Neural cell (in vitro differentiated cells): ENCODE data around the gene GSTM5.

Experiments used
- CTCF ChIP-seq: fragments of 450-650 bp; IDR thresholded peaks from 2 replicates; pipeline ENCODE4 v1.5.1; 2014; ENCODE audit warnings: antibody characterized with exemption, mild to moderate bottlenecking, moderate library complexity; ENCODE audit not compliant: poor library complexity, severe bottlenecking
- EP300 ChIP-seq: fragments of 450-650 bp; conservative IDR thresholded peaks from 2 replicates; pipeline ENCODE4 v1.6.1; 2014; ENCODE audit warnings: antibody characterized with exemption, mild to moderate bottlenecking, moderate library complexity; ENCODE audit not compliant: poor library complexity, severe bottlenecking
- EZH2 ChIP-seq: fragments of 200-600, 300-800 bp; shearing (Covaris generic), sonication (generic); IDR thresholded peaks from 2 replicates; pipeline ENCODE4 v1.6.1; 2014; ENCODE audit warnings: antibody characterized with exemption, low read length, borderline replicate concordance, mild to moderate bottlenecking; ENCODE audit not compliant: insufficient read depth, poor library complexity, severe bottlenecking
- MXI1 ChIP-seq: fragments of 450-650 bp; conservative IDR thresholded peaks from 2 replicates; pipeline ENCODE4 v1.6.1; 2014; ENCODE audit warnings: antibody characterized with exemption, mild to moderate bottlenecking; ENCODE audit not compliant: poor library complexity, severe bottlenecking
- POLR2AphosphoS5 ChIP-seq: IDR thresholded peaks from 2 replicates; pipeline ENCODE4 v1.6.1; 2012
- SMC3 ChIP-seq: fragments of 450-650 bp; conservative IDR thresholded peaks from 2 replicates; pipeline ENCODE4 v1.6.1; 2014; ENCODE audit warnings: antibody characterized with exemption, mild to moderate bottlenecking, moderate library complexity; ENCODE audit not compliant: poor library complexity
- TAF1 ChIP-seq: IDR thresholded peaks from 2 replicates; pipeline ENCODE4 v1.6.1; 2012; ENCODE audit warnings: low read depth
- TF ChIP-seq, protein P1 (sequence below): IDR thresholded peaks from 2 replicates; pipeline ENCODE4 v1.6.1; 2012; ENCODE audit warnings: borderline replicate concordance

GRCh38 chr1:109763646-109764415 is 51.8 kb downstream of the GSTM5 start, which contains the start of gene EPS8L3:
- TF ChIP-seq CTCF: no peak
- no peak for TF ChIP-seq POLR2AphosphoS5
- TF ChIP-seq SMC3: no peak
- TF ChIP-seq, protein P1, sequence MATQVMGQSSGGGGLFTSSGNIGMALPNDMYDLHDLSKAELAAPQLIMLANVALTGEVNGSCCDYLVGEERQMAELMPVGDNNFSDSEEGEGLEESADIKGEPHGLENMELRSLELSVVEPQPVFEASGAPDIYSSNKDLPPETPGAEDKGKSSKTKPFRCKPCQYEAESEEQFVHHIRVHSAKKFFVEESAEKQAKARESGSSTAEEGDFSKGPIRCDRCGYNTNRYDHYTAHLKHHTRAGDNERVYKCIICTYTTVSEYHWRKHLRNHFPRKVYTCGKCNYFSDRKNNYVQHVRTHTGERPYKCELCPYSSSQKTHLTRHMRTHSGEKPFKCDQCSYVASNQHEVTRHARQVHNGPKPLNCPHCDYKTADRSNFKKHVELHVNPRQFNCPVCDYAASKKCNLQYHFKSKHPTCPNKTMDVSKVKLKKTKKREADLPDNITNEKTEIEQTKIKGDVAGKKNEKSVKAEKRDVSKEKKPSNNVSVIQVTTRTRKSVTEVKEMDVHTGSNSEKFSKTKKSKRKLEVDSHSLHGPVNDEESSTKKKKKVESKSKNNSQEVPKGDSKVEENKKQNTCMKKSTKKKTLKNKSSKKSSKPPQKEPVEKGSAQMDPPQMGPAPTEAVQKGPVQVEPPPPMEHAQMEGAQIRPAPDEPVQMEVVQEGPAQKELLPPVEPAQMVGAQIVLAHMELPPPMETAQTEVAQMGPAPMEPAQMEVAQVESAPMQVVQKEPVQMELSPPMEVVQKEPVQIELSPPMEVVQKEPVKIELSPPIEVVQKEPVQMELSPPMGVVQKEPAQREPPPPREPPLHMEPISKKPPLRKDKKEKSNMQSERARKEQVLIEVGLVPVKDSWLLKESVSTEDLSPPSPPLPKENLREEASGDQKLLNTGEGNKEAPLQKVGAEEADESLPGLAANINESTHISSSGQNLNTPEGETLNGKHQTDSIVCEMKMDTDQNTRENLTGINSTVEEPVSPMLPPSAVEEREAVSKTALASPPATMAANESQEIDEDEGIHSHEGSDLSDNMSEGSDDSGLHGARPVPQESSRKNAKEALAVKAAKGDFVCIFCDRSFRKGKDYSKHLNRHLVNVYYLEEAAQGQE: no peak
- no peak for TF ChIP-seq EP300
- TF ChIP-seq EZH2: no peak
- no peak for TF ChIP-seq TAF1
- TF ChIP-seq MXI1: no peak
